ENCODE data around the gene CSF1.

DNA sequence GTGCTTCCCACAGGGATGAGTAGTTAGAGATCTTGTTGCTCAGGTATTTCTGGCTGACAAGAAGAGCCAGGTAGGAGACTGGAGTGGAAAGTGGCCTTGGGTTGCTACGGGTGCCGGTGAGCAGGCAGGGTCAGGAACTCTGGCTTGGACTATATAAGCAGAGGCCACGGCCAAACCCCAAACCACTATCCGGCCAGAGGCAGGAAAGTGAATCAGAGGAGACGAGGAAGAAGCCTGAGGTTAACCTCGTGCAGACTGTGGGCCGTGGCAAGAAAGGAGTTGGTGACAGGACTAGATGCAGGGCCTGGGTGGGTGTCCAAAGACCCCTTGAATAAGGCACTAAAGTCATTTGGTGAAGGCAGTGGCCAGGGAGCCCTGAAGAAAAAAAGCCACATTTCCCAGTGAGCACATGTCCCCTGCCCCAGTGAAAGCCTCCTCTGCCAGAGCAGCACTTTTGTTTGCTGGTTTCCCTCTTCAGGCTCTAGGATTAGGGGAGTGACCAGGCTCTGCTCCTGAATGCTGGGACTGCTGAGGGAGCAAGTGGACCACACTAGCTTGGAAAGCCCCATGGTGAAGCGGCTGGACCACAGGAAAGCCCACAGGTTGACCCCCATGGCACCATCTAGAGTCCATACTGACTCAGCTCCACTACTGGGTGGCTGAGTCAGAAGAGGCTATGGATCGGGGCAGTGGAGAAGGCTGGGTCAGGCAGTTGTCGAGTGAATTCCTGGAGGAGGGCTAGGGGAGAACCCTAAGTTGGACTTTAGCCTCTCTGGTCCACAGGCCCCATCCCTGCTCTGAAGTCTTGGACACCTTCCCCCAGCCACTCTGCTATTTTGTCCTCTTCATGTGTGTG is 23.4 kb downstream of the CSF1 start:
- TF ChIP-seq, protein P1, sequence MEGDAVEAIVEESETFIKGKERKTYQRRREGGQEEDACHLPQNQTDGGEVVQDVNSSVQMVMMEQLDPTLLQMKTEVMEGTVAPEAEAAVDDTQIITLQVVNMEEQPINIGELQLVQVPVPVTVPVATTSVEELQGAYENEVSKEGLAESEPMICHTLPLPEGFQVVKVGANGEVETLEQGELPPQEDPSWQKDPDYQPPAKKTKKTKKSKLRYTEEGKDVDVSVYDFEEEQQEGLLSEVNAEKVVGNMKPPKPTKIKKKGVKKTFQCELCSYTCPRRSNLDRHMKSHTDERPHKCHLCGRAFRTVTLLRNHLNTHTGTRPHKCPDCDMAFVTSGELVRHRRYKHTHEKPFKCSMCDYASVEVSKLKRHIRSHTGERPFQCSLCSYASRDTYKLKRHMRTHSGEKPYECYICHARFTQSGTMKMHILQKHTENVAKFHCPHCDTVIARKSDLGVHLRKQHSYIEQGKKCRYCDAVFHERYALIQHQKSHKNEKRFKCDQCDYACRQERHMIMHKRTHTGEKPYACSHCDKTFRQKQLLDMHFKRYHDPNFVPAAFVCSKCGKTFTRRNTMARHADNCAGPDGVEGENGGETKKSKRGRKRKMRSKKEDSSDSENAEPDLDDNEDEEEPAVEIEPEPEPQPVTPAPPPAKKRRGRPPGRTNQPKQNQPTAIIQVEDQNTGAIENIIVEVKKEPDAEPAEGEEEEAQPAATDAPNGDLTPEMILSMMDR (IDR thresholded peaks at IDR 0.05), result no peak
- TF ChIP-seq POLR2A (IDR thresholded peaks at IDR 0.05), result no peak

All from thyroid gland (tissue), 4 donors.